H1 (cell line): ENCODE results near the gene FBN3. TPM values are rescaled to one million over a fixed set of nuclear protein-coding genes. Genes with fewer than 3 reads are reported as not detected.

Experiments
- KDM5A ChIP-seq: fragments of 200-600 bp; IDR thresholded peaks from 2 replicates; pipeline ENCODE4 v1.7.1; 2012; ENCODE audit warnings: mild to moderate bottlenecking, low read length, inconsistent platforms, mixed read lengths
- polyA plus RNA-seq, 7 experiments: library from polyadenylated mRNA; depleted of rRNA in 3 of 7; stranded (reverse) in 5 of 7; unstranded in 2 of 7; fragments of >200 nt in 5 of 7; fragments of 200-250 nt in 2 of 7; gene quantifications; 1 replicate in 5 of 7; 2 replicates in 1 of 7; 4 replicates in 1 of 7; pipeline versions ENCODE4 v1.2.1 to v1.2.3, GENCODE V29; 2011 to 2013; ENCODE audit warnings: missing spikeins in 2 of 7, mixed read lengths in 2 of 7
- total RNA-seq: library from RNA; stranded (reverse); fragmentation: NEBNext Ultra II Directional; extraction: Animal tissue kit (Norgen Biotek cat#: 25700); gene quantifications from 2 replicates; pipeline ENCODE4 v1.2.1, GENCODE V29; 2021

The FBN3 gene
- total and polyA plus RNA-seq, 2 of the 8 experiments (the other 6 are each of a cell fraction or from before 2014, with no cell fraction given): 37.1 to 38.7 TPM

DNA sequence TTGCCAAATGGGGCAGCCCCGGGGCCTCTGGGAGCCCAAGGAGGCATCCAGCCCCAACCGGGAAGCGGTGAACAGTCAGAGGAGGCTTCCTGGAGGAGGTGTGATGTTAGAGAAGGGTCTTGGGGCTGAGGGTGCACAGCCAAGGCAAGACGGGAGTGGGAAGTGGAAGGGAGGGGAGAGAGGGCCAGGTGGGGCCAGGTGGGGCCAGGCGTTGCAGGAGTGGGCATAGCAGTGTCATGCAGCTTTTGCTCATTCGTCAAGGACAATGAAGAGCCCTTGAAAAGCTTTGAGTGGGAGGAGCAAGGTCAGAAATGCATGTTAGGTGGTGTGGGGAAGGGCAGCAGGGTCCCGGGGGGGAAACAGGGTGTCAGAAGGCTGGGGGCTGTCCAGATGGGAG is 1.8 kb downstream of the FBN3 start (continued):
- TF ChIP-seq KDM5A: no peak
